K562 treated with DMSO at 1 percent for 12 hours (cell line): ENCODE measurements around the gene OR14C36. TPM values are rescaled to one million over a fixed set of nuclear protein-coding genes. Genes with fewer than 3 reads are reported as not detected.

Source experiments
- total RNA-seq: library from RNA; unstranded; fragments of 300-600 nt; gene quantifications from 2 replicates; pipeline ENCODE4 v1.2.3, GENCODE V29; 2022; ENCODE audit not compliant: insufficient read depth

The OR14C36 gene
- not detected in 2 replicates for total RNA-seq

GRCh38 chr1:248348475-248348874 lies at the start of gene OR14C36:
TSS of gene OR14C36 (plus strand) at chr1:248348775. CDS start at chr1:248348775, 0 bp downstream.

DNA sequence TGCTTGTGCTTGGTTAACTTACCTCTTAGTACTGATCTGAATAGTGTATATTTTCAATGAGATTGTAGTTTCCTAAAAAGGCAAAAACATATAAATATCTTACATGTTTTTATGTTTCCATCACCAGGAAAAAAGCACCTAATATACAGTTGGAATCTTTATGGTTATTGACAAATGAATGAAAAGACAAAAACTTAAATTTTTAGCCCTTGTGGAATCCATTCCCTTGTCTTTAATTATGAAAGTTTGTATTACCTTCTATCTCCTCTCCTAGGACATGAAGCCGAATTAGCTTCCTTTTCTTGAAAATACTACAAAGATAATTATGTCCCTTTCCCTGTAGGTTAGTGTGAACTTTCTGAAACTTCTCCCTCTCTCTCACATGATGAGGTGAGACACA lies 45.3 kb upstream of the OR14C36 start, which contains the start of gene OR2T12:
Gene OR2T12 (minus strand): TSS at position 101 of the 400 bp plus-strand sequence. CDS start 7,846 bp downstream, outside the sequence.

DNA sequence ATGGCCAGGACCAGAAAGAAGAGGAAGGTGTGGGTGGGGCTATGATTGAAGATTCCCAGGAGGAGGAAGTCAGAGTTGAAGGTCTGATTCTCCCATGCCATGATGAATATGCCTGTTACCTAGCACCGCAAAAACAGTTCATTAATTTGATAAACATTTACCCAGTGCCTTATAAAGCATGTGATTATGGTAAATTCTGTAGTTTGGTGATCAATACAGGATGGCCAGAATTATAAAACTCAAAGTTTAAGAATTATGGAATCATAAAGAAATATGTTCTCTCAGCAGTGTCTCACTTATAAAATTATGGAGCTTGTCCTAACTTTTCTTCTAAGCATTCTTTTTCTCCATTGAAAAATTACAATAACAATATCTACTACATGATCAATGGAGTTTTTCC lies 24.1 kb upstream of the OR14C36 start, which contains the start of gene OR2M7:
Gene OR2M7 (minus strand): TSS at position 101 of the 400 bp plus-strand sequence. CDS start 0 bp downstream, at position 101.

DNA sequence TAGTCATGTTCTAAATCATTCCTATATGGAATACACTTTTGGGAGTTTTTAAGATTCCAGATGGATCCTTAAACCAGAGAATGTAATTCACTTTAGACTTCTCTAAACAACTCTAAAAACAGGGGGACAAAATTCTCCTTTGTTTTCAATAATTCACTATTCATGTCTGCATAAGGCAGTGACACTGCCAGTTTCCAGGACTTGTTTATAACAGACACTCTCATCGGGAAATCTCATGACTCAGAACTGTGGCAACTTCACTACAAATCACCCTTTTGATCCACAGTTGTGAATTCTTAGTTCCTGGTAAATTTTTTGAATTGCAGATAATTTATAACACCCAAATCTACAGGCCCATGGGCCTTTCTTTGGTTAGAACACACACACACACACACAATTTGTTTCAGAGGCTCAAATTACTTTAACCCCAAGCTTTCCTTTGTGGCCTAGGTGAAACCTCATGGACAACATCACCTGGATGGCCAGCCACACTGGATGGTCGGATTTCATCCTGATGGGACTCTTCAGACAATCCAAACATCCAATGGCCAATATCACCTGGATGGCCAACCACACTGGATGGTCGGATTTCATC lies 12.6 kb downstream of the OR14C36 start, which contains the start of gene OR2T4:
Gene OR2T4 (plus strand): TSS at position 545 of the 595 bp plus-strand sequence. CDS start 0 bp downstream, at position 545.

GRCh38 chr1:248375446-248375845 lies 26.9 kb downstream of the OR14C36 start, which contains the start of gene OR2T6:
TSS of gene OR2T6 (plus strand) at chr1:248375746. CDS start at chr1:248387609, 11,863 bp downstream.

Other genes with a start within 250 kb of the OR14C36 start
- gene OR2M5, start 203.6 kb upstream of the OR14C36 start, total RNA-seq: not detected in 2 replicates
- not detected in 2 replicates for gene OR2M2, start 174.0 kb upstream of the OR14C36 start, total RNA-seq
- not detected in 2 replicates for gene OR2M3, start 151.5 kb upstream of the OR14C36 start, total RNA-seq
- not detected in 2 replicates for gene OR2M4, start 117.4 kb upstream of the OR14C36 start, total RNA-seq
- not detected in 2 replicates for gene OR2T33, start 70.8 kb upstream of the OR14C36 start, total RNA-seq
- gene OR2T12, start 45.4 kb upstream of the OR14C36 start, total RNA-seq: not detected in 2 replicates
- not detected in 2 replicates for gene OR2M7, start 24.2 kb upstream of the OR14C36 start, total RNA-seq
- not detected in 2 replicates for gene OR2T4, start 12.9 kb downstream of the OR14C36 start, total RNA-seq
- not detected in 2 replicates for gene OR2T6, start 27.0 kb downstream of the OR14C36 start, total RNA-seq
- gene OR2T1, start 54.3 kb downstream of the OR14C36 start, total RNA-seq: not detected in 2 replicates
- not detected in 2 replicates for gene OR2T2, start 96.9 kb downstream of the OR14C36 start, total RNA-seq
- gene OR2T3, start 124.6 kb downstream of the OR14C36 start, total RNA-seq: not detected in 2 replicates
- gene OR2T5, start 139.8 kb downstream of the OR14C36 start, total RNA-seq: not detected in 2 replicates
- gene OR2G6, start 159.3 kb downstream of the OR14C36 start, total RNA-seq: not detected in 2 replicates
- not detected in 2 replicates for gene OR2T29, start 214.0 kb downstream of the OR14C36 start, total RNA-seq
- gene OR2T34, start 226.0 kb downstream of the OR14C36 start, total RNA-seq: not detected in 2 replicates
- gene OR2T10, start 248.9 kb downstream of the OR14C36 start, total RNA-seq: not detected in 2 replicates